ENCODE data around the gene TMEM201. TPM values are rescaled to one million over a fixed set of nuclear protein-coding genes. Genes with fewer than 3 reads are reported as not detected.

The TMEM201 gene
- total RNA-seq, 4 donors from 2014 or later = 11.6 to 14.6 (median 11.9) TPM

- no peaks in the 10 kb centered on the region for H3K9me3 ChIP-seq
- H3K4me1 ChIP-seq = no peaks in the 10 kb centered on the region
- DNase-seq (ENCODE audit: low spot score in 2 of 2) = no peak
- H3K36me3 ChIP-seq = peaks cover 68% of the 10 kb centered on the region
- no peak overlapping the region for H3K27ac ChIP-seq
- no peak overlapping the region for H3K4me3 ChIP-seq
- WGBS = 86% methylated on average over 13 of the region's 13 CpGs
- no peaks in the 10 kb centered on the region for H3K27me3 ChIP-seq
- TF ChIP-seq POLR2AphosphoS5 (IDR thresholded peaks at IDR 0.05) (no peak), POLR2A (IDR thresholded peaks at IDR 0.05) (no peak), EP300 (IDR thresholded peaks at IDR 0.05) (no peak), CTCF (IDR thresholded peaks at IDR 0.05) (no peak)
These were observed 23.0 kb downstream of the TMEM201 start for GRCh38 chr1:9611716-9612115.

GRCh38 chr1:9612162-9612845, 23.6 kb downstream of the TMEM201 start:
- WGBS = no CpG with 5 or more reads among the region's 11 CpGs
- Histone ChIP-seq H3K36me3 (peaks cover 63% of the 10 kb centered on the region), H3K27ac (no peak overlapping the region), H3K4me3 (no peak overlapping the region), H3K27me3 (no peaks in the 10 kb centered on the region), H3K4me1 (no peaks in the 10 kb centered on the region), H3K9me3 (no peaks in the 10 kb centered on the region)
- no peak for TF ChIP-seq EP300 (IDR thresholded peaks at IDR 0.05)
- TF ChIP-seq POLR2AphosphoS5 (IDR thresholded peaks at IDR 0.05) = no peak
- no peak for TF ChIP-seq POLR2A (IDR thresholded peaks at IDR 0.05)
- TF ChIP-seq CTCF (IDR thresholded peaks at IDR 0.05) = no peak
- no peak for DNase-seq (ENCODE audit: low spot score in 2 of 2)

- Histone ChIP-seq H3K27me3 (peaks cover 4% of the 10 kb centered on the region), H3K27ac (no peak overlapping the region), H3K36me3 (peaks cover 55% of the 10 kb centered on the region), H3K9me3 (no peaks in the 10 kb centered on the region), H3K4me3 (no peak overlapping the region), H3K4me1 (no peaks in the 10 kb centered on the region)
- no peak for DNase-seq (ENCODE audit: low spot score in 2 of 2)
- TF ChIP-seq CTCF (IDR thresholded peaks at IDR 0.05) (no peak), POLR2AphosphoS5 (IDR thresholded peaks at IDR 0.05) (no peak), POLR2A (IDR thresholded peaks at IDR 0.05) (no peak)
- whole genome bisulfite sequencing = 87% methylated on average over 13 of the region's 20 CpGs
These were observed 24.3 kb downstream of the TMEM201 start for GRCh38 chr1:9612871-9613624.

- H3K4me3 ChIP-seq = no peak overlapping the region
- DNase-seq (ENCODE audit: low spot score in 2 of 2) = no peak
- H3K36me3 ChIP-seq = peaks cover 48% of the 10 kb centered on the region
These were observed 25.1 kb downstream of the TMEM201 start for GRCh38 chr1:9613625-9614299.

More at GRCh38 chr1:9613625-9614299, 25.1 kb downstream of the TMEM201 start:
- Histone ChIP-seq H3K4me1 (no peaks in the 10 kb centered on the region), H3K9me3 (no peaks in the 10 kb centered on the region), H3K27me3 (peaks cover 5% of the 10 kb centered on the region), H3K27ac (no peak overlapping the region)
- TF ChIP-seq POLR2A (IDR thresholded peaks at IDR 0.05) = no peak
- no peak for TF ChIP-seq CTCF (IDR thresholded peaks at IDR 0.05)
- TF ChIP-seq EP300 (IDR thresholded peaks at IDR 0.05) = no peak
- TF ChIP-seq POLR2AphosphoS5 (IDR thresholded peaks at IDR 0.05) = no peak
- WGBS = 81% methylated on average over 6 of the region's 17 CpGs
